ENCODE measurements around the gene KIF11.

KIF11 gene

GRCh38 chr10:92590623-92591549 lies 2.0 kb upstream of the KIF11 start:
- TF ChIP-seq CTCF (IDR thresholded peaks at IDR 0.05; ENCODE audit: control extremely low read depth, extremely low read depth, low read depth, missing control alignments): peak; percentile 41
- CTCF ChIA-PET: interaction anchor here (0.7 to 3.6 kb wide), 23 partner anchors 9 to 295 kb away, joined by 3 to 23 read pairs (median 3); partner anchors contain the start of genes EXOC6 and IDE
- peak; percentile 49 for DNase-seq (ENCODE audit: extremely low spot score)
- POLR2A ChIA-PET: interaction anchor here (0.6 kb wide), 1 partner anchor 17 kb away, joined by 3 read pairs; the partner anchor contains the start of gene IDE

GRCh38 chr10:92591550-92592022 lies 1.3 kb upstream of the KIF11 start:
- ChIA-PET CTCF (interaction anchor here (1.0 to 3.6 kb wide), 12 partner anchors 9 to 294 kb away, joined by 3 to 23 read pairs (median 4); partner anchors contain the start of gene IDE), POLR2A (no interaction called here)
- TF ChIP-seq CTCF (IDR thresholded peaks at IDR 0.05; ENCODE audit: control extremely low read depth, extremely low read depth, low read depth, missing control alignments): no peak
- peak; percentile 87 for DNase-seq (ENCODE audit: extremely low spot score)

GRCh38 chr10:92593619-92594588 lies 974 bp downstream of the KIF11 start:
- no peak for TF ChIP-seq CTCF (IDR thresholded peaks at IDR 0.05; ENCODE audit: control extremely low read depth, extremely low read depth, low read depth, missing control alignments)
- POLR2A ChIA-PET: no interaction called here
- no peak for DNase-seq (ENCODE audit: extremely low spot score)
- CTCF ChIA-PET: no interaction called here

GRCh38 chr10:92595505-92595904 lies 2.6 kb downstream of the KIF11 start:
- no peak for TF ChIP-seq CTCF (IDR thresholded peaks at IDR 0.05; ENCODE audit: control extremely low read depth, extremely low read depth, low read depth, missing control alignments)
- DNase-seq (ENCODE audit: extremely low spot score): no peak
- CTCF ChIA-PET: interaction anchor here (1.1 kb wide), 1 partner anchor 21 kb away, joined by 3 read pairs; the partner anchor contains the start of gene IDE
- POLR2A ChIA-PET: no interaction called here

GRCh38 chr10:92598321-92598720 lies 5.4 kb downstream of the KIF11 start:
- no peak for TF ChIP-seq CTCF (IDR thresholded peaks at IDR 0.05; ENCODE audit: control extremely low read depth, extremely low read depth, low read depth, missing control alignments)
- no peak for DNase-seq (ENCODE audit: extremely low spot score)
- CTCF ChIA-PET: interaction anchor here (1.0 to 1.1 kb wide), 3 partner anchors 25 to 281 kb away, joined by 3 read pairs; partner anchors contain the start of gene IDE
- POLR2A ChIA-PET: no interaction called here

- no peak for TF ChIP-seq CTCF (IDR thresholded peaks at IDR 0.05; ENCODE audit: control extremely low read depth, extremely low read depth, low read depth, missing control alignments)
- ChIA-PET CTCF (interaction anchor here (1.7 to 2.7 kb wide), 2 partner anchors 8 to 14 kb away, joined by 5 to 7 read pairs; no protein-coding TSS in a partner anchor), POLR2A (no interaction called here)
- DNase-seq (ENCODE audit: extremely low spot score): no peak
These were observed 11.9 kb downstream of the KIF11 start for GRCh38 chr10:92604841-92605240.

Data from GM10248 (cell line).